A673 (cell line): ENCODE data around the gene LYRM4.

Experiments
- EZH2 ChIP-seq: fragments of 200-600 bp; sonication (generic); IDR thresholded peaks from 2 replicates; pipeline ENCODE4 v1.6.1; 2017; ENCODE audit warnings: borderline replicate concordance, low read depth, mild to moderate bottlenecking, mixed read lengths, antibody characterized with exemption, low read length; ENCODE audit not compliant: poor library complexity, severe bottlenecking
- TF ChIP-seq, protein P1 (sequence below): fragments of 300-800, 200-600 bp; sonication (generic); conservative IDR thresholded peaks from 2 replicates; pipeline ENCODE4 v1.5.1; 2017; ENCODE audit warnings: low read depth, mild to moderate bottlenecking, antibody characterized with exemption, low read length, moderate library complexity, mixed read lengths

DNA sequence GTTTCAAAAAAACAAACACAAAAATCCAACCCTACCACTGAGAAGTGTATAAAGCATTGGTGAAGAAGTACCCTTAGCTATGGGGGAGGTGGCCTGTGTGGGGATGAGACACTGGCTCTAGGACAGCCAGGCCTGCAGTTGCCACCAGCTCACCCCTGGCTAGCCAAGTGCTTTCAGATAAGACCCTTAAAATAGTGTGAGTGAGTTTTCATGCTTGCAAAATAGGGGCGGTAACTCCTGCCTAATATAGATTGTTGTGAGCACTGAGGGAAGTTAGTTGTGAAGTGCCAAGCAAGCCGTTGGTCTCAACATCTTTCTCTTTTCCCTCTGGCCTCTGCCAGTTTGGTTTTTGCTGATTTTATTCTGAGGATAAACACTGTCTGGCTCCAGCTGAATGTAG, 164.3 kb downstream of the LYRM4 start:
- TF ChIP-seq, protein P1, sequence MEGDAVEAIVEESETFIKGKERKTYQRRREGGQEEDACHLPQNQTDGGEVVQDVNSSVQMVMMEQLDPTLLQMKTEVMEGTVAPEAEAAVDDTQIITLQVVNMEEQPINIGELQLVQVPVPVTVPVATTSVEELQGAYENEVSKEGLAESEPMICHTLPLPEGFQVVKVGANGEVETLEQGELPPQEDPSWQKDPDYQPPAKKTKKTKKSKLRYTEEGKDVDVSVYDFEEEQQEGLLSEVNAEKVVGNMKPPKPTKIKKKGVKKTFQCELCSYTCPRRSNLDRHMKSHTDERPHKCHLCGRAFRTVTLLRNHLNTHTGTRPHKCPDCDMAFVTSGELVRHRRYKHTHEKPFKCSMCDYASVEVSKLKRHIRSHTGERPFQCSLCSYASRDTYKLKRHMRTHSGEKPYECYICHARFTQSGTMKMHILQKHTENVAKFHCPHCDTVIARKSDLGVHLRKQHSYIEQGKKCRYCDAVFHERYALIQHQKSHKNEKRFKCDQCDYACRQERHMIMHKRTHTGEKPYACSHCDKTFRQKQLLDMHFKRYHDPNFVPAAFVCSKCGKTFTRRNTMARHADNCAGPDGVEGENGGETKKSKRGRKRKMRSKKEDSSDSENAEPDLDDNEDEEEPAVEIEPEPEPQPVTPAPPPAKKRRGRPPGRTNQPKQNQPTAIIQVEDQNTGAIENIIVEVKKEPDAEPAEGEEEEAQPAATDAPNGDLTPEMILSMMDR = no peak
- TF ChIP-seq EZH2 = no peak
